ENCODE results near the gene KIAA0040.

The KIAA0040 gene

GRCh38 chr1:175192630-175193526, at the start of gene KIAA0040:
Gene KIAA0040 (minus strand): TSS chr1:175192776. CDS start chr1:175161013, 31,763 bp downstream.
- H3K27me3 ChIP-seq (ENCODE audit: insufficient read depth, low read depth, severe bottlenecking), result no peaks in the 10 kb centered on the region
- TF ChIP-seq CTCF (IDR thresholded peaks at IDR 0.05; ENCODE audit: low read depth, low read length), result no peak
- H3K27ac ChIP-seq, result no peak within 1 kb of the TSS
- no peak for DNase-seq
- H3K4me3 ChIP-seq (ENCODE audit: low read depth, low read length), result no peak within 1 kb of the TSS
- H3K36me3 ChIP-seq, result no peaks in the 10 kb centered on the region
- no peaks in the 10 kb centered on the region for H3K9me3 ChIP-seq (ENCODE audit: severe bottlenecking)

GRCh38 chr1:175237389-175237788, 44.8 kb upstream of the KIAA0040 start:
- H3K4me3 ChIP-seq (ENCODE audit: low read depth, low read length), result no peak overlapping the region
- peaks cover 2% of the 10 kb centered on the region for H3K9me3 ChIP-seq (ENCODE audit: severe bottlenecking)
- no peaks in the 10 kb centered on the region for H3K27me3 ChIP-seq (ENCODE audit: insufficient read depth, low read depth, severe bottlenecking)
- H3K36me3 ChIP-seq, result no peaks in the 10 kb centered on the region
- no peak for TF ChIP-seq CTCF (IDR thresholded peaks at IDR 0.05; ENCODE audit: low read depth, low read length)
- H3K27ac ChIP-seq, result no peak overlapping the region
- DNase-seq, result no peak

GRCh38 chr1:175234639-175235038, 42.1 kb upstream of the KIAA0040 start:
- Histone ChIP-seq H3K36me3 (no peaks in the 10 kb centered on the region), H3K9me3 (ENCODE audit: severe bottlenecking) (peaks cover 2% of the 10 kb centered on the region), H3K4me3 (ENCODE audit: low read depth, low read length) (no peak overlapping the region), H3K27me3 (ENCODE audit: insufficient read depth, low read depth, severe bottlenecking) (no peaks in the 10 kb centered on the region), H3K27ac (peak overlapping the region; percentile 55)
- DNase-seq, result peak; percentile 50
- no peak for TF ChIP-seq CTCF (IDR thresholded peaks at IDR 0.05; ENCODE audit: low read depth, low read length)

- DNase-seq, result no peak
- TF ChIP-seq CTCF (IDR thresholded peaks at IDR 0.05; ENCODE audit: low read depth, low read length), result no peak
- no peaks in the 10 kb centered on the region for H3K27me3 ChIP-seq (ENCODE audit: insufficient read depth, low read depth, severe bottlenecking)
Measured at GRCh38 chr1:175232335-175232734, 39.8 kb upstream of the KIAA0040 start.

GRCh38 chr1:175225805-175226129, 33.2 kb upstream of the KIAA0040 start:
- TF ChIP-seq CTCF (IDR thresholded peaks at IDR 0.05; ENCODE audit: low read depth, low read length), result 0 out of 2 replicates have a peak, but pooled peaks have one; percentile 7
- H3K9me3 ChIP-seq (ENCODE audit: severe bottlenecking), result no peaks in the 10 kb centered on the region
- no peaks in the 10 kb centered on the region for H3K27me3 ChIP-seq (ENCODE audit: insufficient read depth, low read depth, severe bottlenecking)

More at GRCh38 chr1:175232335-175232734, 39.8 kb upstream of the KIAA0040 start:
- Histone ChIP-seq H3K4me3 (ENCODE audit: low read depth, low read length) (no peak overlapping the region), H3K9me3 (ENCODE audit: severe bottlenecking) (no peaks in the 10 kb centered on the region), H3K27ac (no peak overlapping the region), H3K36me3 (no peaks in the 10 kb centered on the region)

More at GRCh38 chr1:175225805-175226129, 33.2 kb upstream of the KIAA0040 start:
- H3K4me3 ChIP-seq (ENCODE audit: low read depth, low read length), result no peak overlapping the region
- H3K27ac ChIP-seq, result no peak overlapping the region
- no peak for DNase-seq
- H3K36me3 ChIP-seq, result no peaks in the 10 kb centered on the region
